ENCODE data around the gene CFAP74. TPM values are rescaled to one million over a fixed set of nuclear protein-coding genes. Genes with fewer than 3 reads are reported as not detected.

Gene CFAP74
- polyA plus RNA-seq, 2 of the 4 experiments (the other 2 are of a cell fraction), result 0.03 to 0.04 TPM

- POLR2A ChIA-PET, result no interaction called here
- CTCF ChIA-PET, result interaction anchor here (1.9 to 9.5 kb wide), 3 partner anchors 9 to 95 kb away, joined by 8 to 127 read pairs (median 10); no protein-coding TSS in a partner anchor
These were observed 35.7 kb upstream of the CFAP74 start for GRCh38 chr1:2039251-2039650.

GRCh38 chr1:2038229-2038628, 34.6 kb upstream of the CFAP74 start:
- 68% methylated on average over 8 of the region's 8 CpGs for WGBS (ENCODE audit: missing lambda C conversion rate)

More at GRCh38 chr1:2039251-2039650, 35.7 kb upstream of the CFAP74 start:
- FAIRE-seq (no peak), DNase-seq (ENCODE audit: low read depth in 1 of 2, low spot score in 1 of 2) (no peak), ATAC-seq (no peak)
- Histone ChIP-seq H3K4me1 (no peaks in the 10 kb centered on the region), H3K9me3 (no peaks in the 10 kb centered on the region), H3K4me3 (no peak overlapping the region), H3K4me2 (no peak overlapping the region), H3K27ac (no peak overlapping the region)
- no peak for TF ChIP-seq KDM1A (IDR thresholded peaks at IDR 0.05; ENCODE audit: low read depth)
- TF ChIP-seq MYC (IDR thresholded peaks at IDR 0.05; ENCODE audit: borderline replicate concordance, low read length), result no peak
- TF ChIP-seq EP300 (IDR thresholded peaks at IDR 0.05), result no peak
- TF ChIP-seq CHD2 (IDR thresholded peaks at IDR 0.05; ENCODE audit: low read length, partially characterized antibody), result no peak
- TF ChIP-seq, protein P1, sequence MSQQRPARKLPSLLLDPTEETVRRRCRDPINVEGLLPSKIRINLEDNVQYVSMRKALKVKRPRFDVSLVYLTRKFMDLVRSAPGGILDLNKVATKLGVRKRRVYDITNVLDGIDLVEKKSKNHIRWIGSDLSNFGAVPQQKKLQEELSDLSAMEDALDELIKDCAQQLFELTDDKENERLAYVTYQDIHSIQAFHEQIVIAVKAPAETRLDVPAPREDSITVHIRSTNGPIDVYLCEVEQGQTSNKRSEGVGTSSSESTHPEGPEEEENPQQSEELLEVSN (IDR thresholded peaks at IDR 0.05; ENCODE audit: borderline replicate concordance, low read depth), result no peak
- WGBS (ENCODE audit: missing lambda C conversion rate), result 75% methylated on average over 8 of the region's 8 CpGs

DNA sequence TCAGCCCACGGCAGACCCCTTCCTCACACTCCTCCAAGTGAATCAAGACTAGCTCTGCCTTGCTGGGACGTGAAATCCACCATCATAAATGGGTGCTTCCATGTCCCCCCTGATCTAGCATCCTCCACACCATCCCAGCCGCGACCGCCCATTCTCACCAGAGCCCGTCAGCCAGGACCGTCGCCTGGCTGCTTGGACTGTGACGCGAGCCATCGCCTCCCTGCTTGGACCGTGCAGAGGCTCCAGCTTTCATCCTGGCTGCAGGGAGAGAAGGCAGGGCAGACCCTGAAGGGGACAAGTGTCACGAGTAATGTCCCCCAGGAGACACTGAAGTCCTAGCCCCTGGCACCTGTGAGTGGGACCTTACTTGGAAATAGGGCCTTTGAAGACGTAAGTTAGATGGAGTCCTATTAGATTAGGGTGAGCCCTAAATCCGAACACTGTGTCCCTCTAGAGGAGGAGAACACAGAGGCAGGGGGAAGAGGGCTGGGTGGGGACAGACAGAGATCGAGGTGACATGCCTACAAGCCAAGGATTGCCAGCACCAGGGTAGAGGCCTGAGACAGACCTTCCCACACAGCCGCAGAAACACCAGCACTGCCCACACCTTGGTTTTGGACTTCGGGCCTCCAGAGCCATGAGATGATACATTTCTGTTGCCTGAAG, 33.9 kb upstream of the CFAP74 start:
- no peak for ATAC-seq
- no peak for FAIRE-seq
- POLR2A ChIA-PET, result no interaction called here

More at GRCh38 chr1:2038229-2038628, 34.6 kb upstream of the CFAP74 start:
- FAIRE-seq (no peak), ATAC-seq (no peak), DNase-seq (ENCODE audit: low read depth in 1 of 2, low spot score in 1 of 2) (no peak)
- ChIA-PET CTCF (interaction anchor here (1.0 to 9.5 kb wide), 4 partner anchors 8 to 94 kb away, joined by 3 to 127 read pairs (median 6); no protein-coding TSS in a partner anchor), POLR2A (no interaction called here)
- Histone ChIP-seq H3K9me3 (no peaks in the 10 kb centered on the region), H3K4me3 (no peak overlapping the region), H3K27ac (no peak overlapping the region), H3K4me2 (no peak overlapping the region), H3K4me1 (no peaks in the 10 kb centered on the region)
- TF ChIP-seq NR3C1 (IDR thresholded peaks at IDR 0.05) (no peak), SREBF2 (IDR thresholded peaks at IDR 0.05) (no peak)

More for the DNA sequence above, 33.9 kb upstream of the CFAP74 start:
- WGBS (ENCODE audit: missing lambda C conversion rate), result 60% methylated on average over 15 of the region's 18 CpGs
- Histone ChIP-seq H3K4me2 (no peak overlapping the region), H3K4me3 (no peak overlapping the region), H3K4me1 (no peaks in the 10 kb centered on the region), H3K27ac (no peak overlapping the region), H3K9me3 (no peaks in the 10 kb centered on the region)
- CTCF ChIA-PET, result interaction anchor here (1.4 to 1.9 kb wide), 2 partner anchors 77 to 78 kb away, joined by 3 to 8 read pairs; no protein-coding TSS in a partner anchor
- DNase-seq (ENCODE audit: low read depth in 1 of 2, low spot score in 1 of 2), result no peak
- no peak for TF ChIP-seq MAX (IDR thresholded peaks at IDR 0.05)
- TF ChIP-seq, protein P2, sequence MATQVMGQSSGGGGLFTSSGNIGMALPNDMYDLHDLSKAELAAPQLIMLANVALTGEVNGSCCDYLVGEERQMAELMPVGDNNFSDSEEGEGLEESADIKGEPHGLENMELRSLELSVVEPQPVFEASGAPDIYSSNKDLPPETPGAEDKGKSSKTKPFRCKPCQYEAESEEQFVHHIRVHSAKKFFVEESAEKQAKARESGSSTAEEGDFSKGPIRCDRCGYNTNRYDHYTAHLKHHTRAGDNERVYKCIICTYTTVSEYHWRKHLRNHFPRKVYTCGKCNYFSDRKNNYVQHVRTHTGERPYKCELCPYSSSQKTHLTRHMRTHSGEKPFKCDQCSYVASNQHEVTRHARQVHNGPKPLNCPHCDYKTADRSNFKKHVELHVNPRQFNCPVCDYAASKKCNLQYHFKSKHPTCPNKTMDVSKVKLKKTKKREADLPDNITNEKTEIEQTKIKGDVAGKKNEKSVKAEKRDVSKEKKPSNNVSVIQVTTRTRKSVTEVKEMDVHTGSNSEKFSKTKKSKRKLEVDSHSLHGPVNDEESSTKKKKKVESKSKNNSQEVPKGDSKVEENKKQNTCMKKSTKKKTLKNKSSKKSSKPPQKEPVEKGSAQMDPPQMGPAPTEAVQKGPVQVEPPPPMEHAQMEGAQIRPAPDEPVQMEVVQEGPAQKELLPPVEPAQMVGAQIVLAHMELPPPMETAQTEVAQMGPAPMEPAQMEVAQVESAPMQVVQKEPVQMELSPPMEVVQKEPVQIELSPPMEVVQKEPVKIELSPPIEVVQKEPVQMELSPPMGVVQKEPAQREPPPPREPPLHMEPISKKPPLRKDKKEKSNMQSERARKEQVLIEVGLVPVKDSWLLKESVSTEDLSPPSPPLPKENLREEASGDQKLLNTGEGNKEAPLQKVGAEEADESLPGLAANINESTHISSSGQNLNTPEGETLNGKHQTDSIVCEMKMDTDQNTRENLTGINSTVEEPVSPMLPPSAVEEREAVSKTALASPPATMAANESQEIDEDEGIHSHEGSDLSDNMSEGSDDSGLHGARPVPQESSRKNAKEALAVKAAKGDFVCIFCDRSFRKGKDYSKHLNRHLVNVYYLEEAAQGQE (IDR thresholded peaks at IDR 0.05), result no peak
- TF ChIP-seq, protein P1 (IDR thresholded peaks at IDR 0.05; ENCODE audit: borderline replicate concordance, low read depth), result no peak
- no peak for TF ChIP-seq POLR2AphosphoS2 (conservative IDR thresholded peaks at IDR 0.05; ENCODE audit: low read length)
- TF ChIP-seq PHF8 (IDR thresholded peaks at IDR 0.05; ENCODE audit: borderline replicate concordance, low read depth), result no peak
- TF ChIP-seq ZNF302 (CRISPR knock-in tag; IDR thresholded peaks at IDR 0.05), result no peak
- no peak for TF ChIP-seq MAFK (IDR thresholded peaks at IDR 0.05; ENCODE audit: partially characterized antibody)
- no peak for TF ChIP-seq HMGXB4 (CRISPR knock-in tag; IDR thresholded peaks at IDR 0.05; ENCODE audit: borderline replicate concordance)
- TF ChIP-seq POLR2A (IDR thresholded peaks at IDR 0.05; ENCODE audit: low read length), result no peak
